LHCN-M2 (cell line): ENCODE data around the gene SLC25A21. TPM values are rescaled to one million over a fixed set of nuclear protein-coding genes. Genes with fewer than 3 reads are reported as not detected.
A peak's percentile ranks its signal among the peaks of the same experiment; 100 is the strongest.

Source experiments
- DNase-seq: peaks from one replicate; pipeline ENCODE4 v3.0.0-alpha.2; 2012; ENCODE audit warnings: low read depth
- total RNA-seq: library from RNA; depleted of rRNA; stranded (reverse); fragments of >200 nt; gene quantifications from 2 replicates; pipeline ENCODE4 v1.2.3, GENCODE V29; 2014

SLC25A21 gene
- total RNA-seq, 1 experiment from 2014 or later, result 0.57 TPM

DNA sequence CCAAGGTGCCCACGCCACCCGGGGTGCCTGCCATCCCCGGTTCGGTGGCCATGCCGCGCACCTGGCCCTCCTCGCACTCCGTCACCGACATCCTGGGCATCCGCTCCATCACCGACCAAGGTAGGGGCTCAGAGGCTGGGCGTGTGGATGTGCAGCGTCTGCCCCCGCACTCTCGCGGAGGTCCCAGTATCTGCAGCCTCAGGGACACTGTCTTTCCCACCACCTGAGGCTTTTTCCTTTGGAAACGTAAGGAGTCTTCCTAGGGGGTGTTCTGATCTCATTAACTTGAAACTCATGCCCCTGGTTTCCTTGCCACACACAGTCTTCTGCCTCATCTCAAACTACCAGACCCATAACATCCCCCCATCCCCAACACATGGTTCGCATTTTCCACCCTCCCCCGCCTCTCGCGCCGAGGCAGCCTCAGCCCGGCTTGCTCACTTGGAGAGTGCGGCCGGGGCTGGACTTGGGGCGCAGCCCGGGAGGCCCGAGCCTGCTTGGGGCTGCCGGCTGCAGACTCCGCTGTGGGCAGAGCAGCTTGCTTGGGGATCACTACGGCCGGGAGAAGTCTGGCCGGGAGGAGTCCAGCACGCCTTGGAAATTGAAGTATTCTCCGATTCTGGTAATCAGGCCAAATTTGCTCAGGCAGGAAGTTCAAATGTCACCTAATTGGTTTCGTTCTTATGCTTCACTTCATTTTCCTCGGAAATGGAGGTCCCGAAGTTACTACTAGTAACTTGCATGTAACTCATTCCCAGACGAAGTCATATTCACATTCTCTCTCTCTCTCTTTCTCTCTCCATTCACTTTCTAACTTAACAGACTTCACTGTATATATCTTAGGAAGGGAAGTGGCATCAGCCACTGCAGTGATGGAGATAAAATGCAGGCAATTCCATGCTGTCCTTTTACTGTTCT lies 508.7 kb downstream of the SLC25A21 start:
- no peak for DNase-seq

- DNase-seq, result no peak
Observed at GRCh38 chr14:36662543-36663403, 509.6 kb downstream of the SLC25A21 start.

DNA sequence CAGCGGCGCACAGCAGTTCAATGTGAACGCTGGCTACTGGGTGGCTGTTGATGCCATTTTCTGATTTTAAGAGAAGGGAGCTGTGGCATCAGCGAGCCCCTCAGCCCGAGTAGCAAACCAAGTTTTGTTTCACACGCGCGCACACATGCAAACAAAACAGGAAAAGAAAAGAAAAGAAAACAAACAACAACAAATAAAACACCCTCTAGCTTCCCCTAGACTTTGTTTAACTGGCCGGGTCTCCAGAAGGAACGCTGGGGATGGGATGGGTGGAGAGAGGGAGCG lies 510.2 kb downstream of the SLC25A21 start:
- no peak for DNase-seq

- peak; percentile 78 for DNase-seq
Observed at GRCh38 chr14:36661506-36662257, 510.7 kb downstream of the SLC25A21 start, which contains the start of gene PAX9. TSS of gene PAX9 (plus strand) at chr14:36661860. CDS start at chr14:36662090, 230 bp downstream.

GRCh38 chr14:36660736-36661505 lies 511.5 kb downstream of the SLC25A21 start:
- no peak for DNase-seq

GRCh38 chr14:36659822-36660735 lies 512.3 kb downstream of the SLC25A21 start:
- no peak for DNase-seq

GRCh38 chr14:36659010-36659821 lies 513.2 kb downstream of the SLC25A21 start:
- no peak for DNase-seq

- no peak for DNase-seq
Observed at GRCh38 chr14:36658123-36659009, 514.0 kb downstream of the SLC25A21 start.

- DNase-seq, result no peak
Observed at GRCh38 chr14:36657399-36658122, 514.8 kb downstream of the SLC25A21 start.

DNA sequence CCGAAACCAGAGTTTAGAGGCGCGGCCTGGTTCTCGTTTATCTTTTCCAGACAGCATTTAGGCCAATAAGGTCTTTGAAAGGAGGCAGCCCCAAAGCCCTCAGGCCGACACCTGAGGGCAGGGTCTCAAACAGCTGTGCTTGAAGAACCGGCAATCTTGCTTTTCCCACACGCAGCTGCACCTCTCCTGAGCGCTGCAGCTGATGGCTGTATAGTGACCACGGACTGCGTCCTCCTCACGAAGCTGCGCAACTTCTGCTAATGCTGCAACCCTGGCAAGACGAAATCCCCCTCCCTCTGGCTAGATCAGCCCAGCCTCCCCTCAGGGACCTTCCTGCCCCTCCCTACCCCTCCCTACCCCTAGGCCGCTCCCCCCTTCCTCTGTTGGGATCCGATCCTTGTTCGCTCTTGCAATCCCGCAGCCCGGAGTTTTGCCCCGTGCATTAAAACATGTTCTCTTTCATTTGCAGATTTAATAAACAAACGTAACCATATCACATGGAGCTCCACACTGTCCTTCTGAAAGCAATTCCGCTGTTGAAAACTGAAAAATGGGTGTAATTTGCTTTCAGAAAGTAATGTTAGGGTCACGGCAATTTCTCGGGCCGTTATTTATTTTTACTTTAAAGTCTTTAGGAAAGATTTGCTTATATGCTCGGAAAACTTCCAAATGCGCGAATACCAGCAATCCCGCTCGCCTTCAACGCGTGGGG lies 515.6 kb downstream of the SLC25A21 start:
- DNase-seq, result no peak

- DNase-seq, result no peak
Observed at GRCh38 chr14:36655963-36656686, 516.3 kb downstream of the SLC25A21 start.

DNA sequence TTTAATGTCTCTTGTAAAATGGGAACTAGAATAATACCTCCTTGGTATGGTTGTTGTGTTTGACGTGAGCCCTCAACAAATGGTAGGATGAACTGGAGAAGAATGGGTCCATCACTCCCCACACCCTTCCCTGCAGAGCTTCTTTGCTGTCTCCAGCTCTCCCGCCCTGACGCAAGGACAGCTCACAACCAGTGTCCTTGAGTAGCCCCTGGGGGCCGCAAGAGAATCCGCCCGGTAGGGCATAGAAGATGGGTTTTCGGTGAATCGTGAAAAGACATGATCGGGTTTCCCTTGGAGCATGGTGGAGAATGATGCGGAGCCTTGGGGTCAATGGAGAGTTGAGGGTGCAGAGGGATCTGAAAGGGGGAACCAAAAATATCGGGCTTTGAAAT lies 516.8 kb downstream of the SLC25A21 start:
- no peak for DNase-seq

GRCh38 chr14:36654794-36655381 lies 517.5 kb downstream of the SLC25A21 start:
- DNase-seq, result no peak

DNA sequence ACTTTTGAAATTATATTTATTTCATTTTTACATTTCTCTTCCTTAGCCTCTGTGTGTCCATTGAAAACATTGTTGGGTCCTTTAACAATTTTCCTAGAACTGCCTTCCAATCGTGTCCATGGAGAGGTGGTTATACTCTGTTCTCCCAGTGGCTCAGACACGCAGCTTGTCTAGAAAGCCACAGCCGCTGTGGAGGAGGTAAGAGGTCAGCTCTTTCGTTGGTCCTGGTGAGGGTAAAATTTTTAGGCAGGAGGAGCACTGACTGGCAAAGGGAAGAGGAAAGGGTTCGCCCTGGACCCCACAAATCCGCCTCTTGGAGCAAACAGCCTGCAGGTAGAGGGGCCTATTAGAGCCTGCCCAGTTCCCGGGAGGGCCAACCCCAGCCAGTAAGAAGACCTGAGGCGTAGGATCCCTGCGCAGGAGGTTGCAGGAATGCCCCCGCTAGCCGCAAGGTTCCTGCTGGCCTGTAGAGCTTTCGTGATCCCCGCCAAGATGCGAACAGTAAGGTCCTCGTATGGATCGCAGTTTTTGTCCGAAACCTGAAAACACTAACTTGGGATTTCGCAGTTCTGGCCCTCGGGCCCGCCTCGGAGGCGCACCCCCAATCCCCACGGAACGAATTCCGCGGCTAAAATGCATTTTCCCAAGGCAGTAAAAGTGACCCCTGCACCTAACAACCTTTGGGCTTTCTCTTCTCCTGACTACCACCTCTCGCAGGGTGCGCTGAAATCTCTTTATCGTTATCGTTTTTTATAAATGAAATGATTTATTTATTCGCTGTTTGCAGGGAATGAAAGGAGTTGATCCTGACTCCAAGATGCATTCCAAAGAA lies 518.2 kb downstream of the SLC25A21 start:
- no peak for DNase-seq

- no peak for DNase-seq
Observed at GRCh38 chr14:36653413-36653812, 519.0 kb downstream of the SLC25A21 start.
